Measurements from ENCODE around the gene SERPINH1.

Gene SERPINH1

DNA sequence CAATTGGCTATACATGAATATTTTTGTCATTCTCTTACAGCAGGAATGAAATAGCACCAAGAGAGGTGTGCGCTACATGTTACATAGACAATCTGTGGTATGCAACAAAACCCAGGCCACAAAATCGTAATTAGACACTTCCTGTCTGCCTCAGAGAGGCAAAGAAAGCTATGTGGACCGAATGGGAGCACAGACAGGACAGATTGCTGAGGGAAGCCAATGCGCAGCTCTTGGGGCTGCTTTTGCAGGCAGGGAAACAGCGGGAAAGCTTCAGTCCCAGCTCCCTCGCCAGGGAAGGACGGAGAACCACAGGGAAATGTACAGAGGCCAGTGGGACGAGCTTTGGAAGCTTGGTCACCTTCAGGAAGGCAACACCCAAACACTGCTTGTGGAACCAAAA lies 40.9 kb downstream of the SERPINH1 start:
- DNase-seq, result no peak

DNA sequence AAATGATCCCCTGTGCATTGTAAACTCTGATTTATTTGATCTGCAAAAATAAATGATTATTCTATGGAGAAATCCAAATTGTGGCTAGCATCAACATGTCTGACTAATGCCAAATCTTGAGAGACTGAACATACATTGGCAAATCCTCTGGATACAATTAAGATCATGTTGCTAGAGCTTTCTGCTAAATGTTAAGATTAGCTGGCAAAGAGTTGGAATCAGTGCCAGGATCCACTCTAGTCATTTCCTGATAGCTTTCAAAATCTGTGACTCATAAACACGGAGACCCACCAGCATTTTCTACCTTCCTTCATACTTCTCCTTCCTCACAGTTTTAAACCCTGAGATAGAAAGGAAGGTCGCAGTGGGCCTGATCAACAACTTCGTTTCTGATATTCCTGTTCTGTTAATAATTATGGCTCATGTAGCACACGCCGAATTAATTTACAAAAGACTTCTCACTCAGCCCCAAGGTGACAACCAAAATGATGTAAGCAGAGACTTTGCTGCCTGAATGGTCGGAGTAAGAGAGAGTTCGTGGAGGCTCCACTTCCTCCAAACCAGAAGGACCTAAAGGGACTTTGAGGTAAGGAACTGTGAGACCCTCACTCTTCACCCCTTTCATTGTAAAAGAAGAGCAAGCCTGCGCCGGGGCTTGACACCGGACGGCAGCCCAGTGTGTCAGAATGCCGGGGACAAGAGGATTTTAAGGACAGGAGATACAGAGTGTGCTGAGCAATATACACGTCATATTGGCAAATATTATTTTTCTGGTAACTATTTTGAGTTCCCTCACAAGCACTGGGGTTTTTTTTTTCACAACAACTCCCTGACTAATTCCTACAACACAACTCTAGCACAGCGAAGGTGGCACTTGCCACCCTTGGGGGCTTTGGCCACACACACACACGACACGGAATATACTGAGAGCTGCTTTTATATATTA lies 42.0 kb downstream of the SERPINH1 start:
- no peak for DNase-seq

DNA sequence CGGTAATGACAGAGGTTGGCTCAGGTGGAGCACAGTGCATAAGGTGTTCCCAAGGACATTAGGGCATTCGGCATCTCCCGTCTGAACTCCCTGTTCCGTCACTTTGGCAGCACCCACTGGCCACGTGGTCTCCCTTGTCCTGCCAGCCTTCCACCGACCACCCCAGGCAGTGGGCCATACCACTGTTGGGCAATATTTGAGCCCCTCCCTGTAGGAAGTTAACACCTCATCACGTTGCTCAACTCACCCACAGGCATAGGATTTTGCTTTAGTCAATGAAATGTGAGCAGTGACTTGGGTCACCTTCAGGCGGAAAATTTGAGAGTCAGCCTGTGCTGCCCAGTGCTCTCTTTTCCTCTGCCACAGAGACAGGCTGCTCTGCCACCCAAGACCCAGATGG lies 44.0 kb downstream of the SERPINH1 start:
- DNase-seq, result no peak

DNA sequence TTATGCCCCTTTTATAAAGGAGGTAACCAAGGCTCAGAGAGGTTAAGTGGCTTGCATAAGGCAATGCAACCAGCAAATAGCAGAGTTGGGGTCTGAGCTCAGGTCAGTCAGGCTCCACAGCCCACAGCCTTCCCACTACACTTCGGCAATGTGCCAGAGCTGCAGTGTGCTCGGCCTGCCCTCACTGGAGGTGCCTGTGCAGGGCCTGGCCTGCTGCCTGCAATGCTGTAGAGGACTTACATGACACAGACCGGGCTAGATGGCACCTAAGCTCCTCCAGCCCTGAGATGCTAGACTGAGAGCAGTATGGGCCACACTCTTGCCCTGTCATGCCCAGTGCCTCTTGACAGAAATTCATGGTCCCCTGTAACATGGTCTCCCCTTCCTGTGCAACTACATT lies 49.8 kb downstream of the SERPINH1 start:
- DNase-seq, result no peak

DNA sequence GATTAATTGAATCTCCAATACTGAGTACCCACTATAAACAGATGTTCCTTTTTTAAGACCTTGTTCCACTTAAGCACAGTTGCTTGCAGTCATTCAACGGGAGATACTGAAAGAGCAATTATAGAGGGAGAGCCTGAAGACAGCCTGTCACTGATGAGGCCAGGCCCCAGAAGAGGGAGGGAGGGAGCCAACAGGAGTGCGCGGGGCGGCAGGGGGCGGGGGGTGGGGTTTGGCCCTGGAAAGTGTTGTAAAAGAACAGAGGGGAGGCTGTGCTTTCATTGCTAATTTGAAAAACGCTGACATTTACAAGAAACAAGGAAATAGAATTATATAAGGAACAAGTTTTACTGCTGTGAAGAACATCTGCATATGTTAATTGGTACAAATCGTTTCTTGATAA lies 53.7 kb downstream of the SERPINH1 start:
- DNase-seq, result no peak

DNA sequence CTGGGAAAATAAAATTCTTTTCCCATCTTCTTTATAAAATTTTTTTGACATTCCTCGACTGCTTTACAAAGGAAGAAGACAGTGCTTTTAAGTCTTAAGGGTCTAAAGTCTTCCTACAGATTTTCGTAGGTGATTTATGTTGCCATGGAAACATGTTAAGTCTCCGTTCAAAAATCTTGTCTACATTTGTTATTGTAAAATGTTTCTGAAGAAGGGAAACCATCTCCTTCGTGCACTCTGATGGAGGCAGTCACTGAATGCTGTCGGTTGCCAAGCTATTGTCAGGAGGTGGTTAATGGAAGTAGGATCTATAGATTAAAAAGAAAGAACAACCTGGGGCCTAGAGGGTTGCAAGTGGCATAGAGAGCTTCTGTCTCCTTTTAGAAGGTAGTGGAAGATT lies 54.2 kb downstream of the SERPINH1 start:
- no peak for DNase-seq

Data from NCI-H2227 treated with DMSO at 0.1 percent for 48 hours (cell line).